ENCODE measurements around the gene SDK1.
"Not testable (repeated sequence)": the region's sequence is repeated elsewhere in the genome, so short reads cannot be mapped to it uniquely, and the experiment has no call there.

Gene SDK1

GRCh38 chr7:4245135-4245865 lies 944.2 kb downstream of the SDK1 start:
- no peak for DNase-seq (ENCODE audit: low read depth in 2 of 2)

- DNase-seq (ENCODE audit: low read depth in 2 of 2), result no peak
Measured at GRCh38 chr7:4245866-4246470, 944.9 kb downstream of the SDK1 start.

GRCh38 chr7:4246536-4246935 lies 945.5 kb downstream of the SDK1 start:
- no peak for DNase-seq (ENCODE audit: low read depth in 2 of 2)

GRCh38 chr7:4247106-4247876 lies 946.2 kb downstream of the SDK1 start:
- no peak for DNase-seq (ENCODE audit: low read depth in 2 of 2)

GRCh38 chr7:4248295-4248694 lies 947.2 kb downstream of the SDK1 start:
- DNase-seq (ENCODE audit: low read depth in 2 of 2), result no peak

GRCh38 chr7:4249241-4249640 lies 948.2 kb downstream of the SDK1 start:
- DNase-seq (ENCODE audit: low read depth in 2 of 2), result no peak

- no peak for DNase-seq (ENCODE audit: low read depth in 2 of 2)
Measured at GRCh38 chr7:4255336-4255735, 954.3 kb downstream of the SDK1 start.

- no peak for DNase-seq (ENCODE audit: low read depth in 2 of 2)
Measured at GRCh38 chr7:4256286-4256685, 955.2 kb downstream of the SDK1 start.

GRCh38 chr7:4257146-4258111 lies 956.4 kb downstream of the SDK1 start:
- DNase-seq (ENCODE audit: low read depth in 2 of 2), result no peak

GRCh38 chr7:4260116-4260515 lies 959.1 kb downstream of the SDK1 start:
- not testable (repeated sequence) for DNase-seq (ENCODE audit: low read depth in 2 of 2)

GRCh38 chr7:4260867-4261600 lies 960.0 kb downstream of the SDK1 start:
- DNase-seq (ENCODE audit: low read depth in 2 of 2), result no peak

GRCh38 chr7:4261601-4261960 lies 960.5 kb downstream of the SDK1 start:
- no peak for DNase-seq (ENCODE audit: low read depth in 2 of 2)

- not testable (repeated sequence) for DNase-seq (ENCODE audit: low read depth in 2 of 2)
Measured at GRCh38 chr7:4264206-4264605, 963.2 kb downstream of the SDK1 start.

- DNase-seq (ENCODE audit: low read depth in 2 of 2), result no peak
Measured at GRCh38 chr7:4265066-4265465, 964.0 kb downstream of the SDK1 start.

- DNase-seq (ENCODE audit: low read depth in 2 of 2), result no peak
Measured at GRCh38 chr7:4265676-4266075, 964.6 kb downstream of the SDK1 start.

GRCh38 chr7:4266270-4267040 lies 965.4 kb downstream of the SDK1 start:
- DNase-seq (ENCODE audit: low read depth in 2 of 2), result no peak

- no peak for DNase-seq (ENCODE audit: low read depth in 2 of 2)
Measured at GRCh38 chr7:4267341-4268039, 966.4 kb downstream of the SDK1 start.

- DNase-seq (ENCODE audit: low read depth in 2 of 2), result no peak
Measured at GRCh38 chr7:4268040-4268965, 967.3 kb downstream of the SDK1 start.

GRCh38 chr7:4269086-4269485 lies 968.0 kb downstream of the SDK1 start:
- no peak for DNase-seq (ENCODE audit: low read depth in 2 of 2)
